NCI-H1930 (cell line): Measurements from ENCODE around the gene TGFBI.

ENCODE experiments used
- DNase-seq, 2 experiments: peaks; one replicate each; lab custom pipeline; 2025; lab: John Stamatoyannopoulos, UW

TGFBI gene

GRCh38 chr5:136001466-136001981, 27.3 kb upstream of the TGFBI start:
- no peak for DNase-seq

DNA sequence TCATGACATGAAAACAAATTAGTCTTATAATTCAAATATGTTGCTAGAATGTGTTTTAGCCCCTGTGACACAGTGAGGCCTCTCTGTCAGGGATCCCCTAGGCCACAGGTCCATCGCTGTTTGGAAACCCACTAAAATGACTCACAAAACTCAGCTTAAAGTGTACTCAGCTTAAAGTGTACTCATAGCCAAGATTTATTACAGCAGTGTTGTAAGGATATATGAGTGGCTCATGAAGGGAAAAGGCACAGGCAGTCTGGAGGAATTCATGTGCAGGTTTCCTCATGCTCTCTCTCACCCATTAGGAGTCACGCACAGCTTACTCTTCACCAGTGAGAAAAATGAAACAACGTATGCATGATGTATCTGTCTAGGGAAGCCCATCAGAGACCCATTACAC, 24.4 kb upstream of the TGFBI start:
- DNase-seq, result no peak

DNA sequence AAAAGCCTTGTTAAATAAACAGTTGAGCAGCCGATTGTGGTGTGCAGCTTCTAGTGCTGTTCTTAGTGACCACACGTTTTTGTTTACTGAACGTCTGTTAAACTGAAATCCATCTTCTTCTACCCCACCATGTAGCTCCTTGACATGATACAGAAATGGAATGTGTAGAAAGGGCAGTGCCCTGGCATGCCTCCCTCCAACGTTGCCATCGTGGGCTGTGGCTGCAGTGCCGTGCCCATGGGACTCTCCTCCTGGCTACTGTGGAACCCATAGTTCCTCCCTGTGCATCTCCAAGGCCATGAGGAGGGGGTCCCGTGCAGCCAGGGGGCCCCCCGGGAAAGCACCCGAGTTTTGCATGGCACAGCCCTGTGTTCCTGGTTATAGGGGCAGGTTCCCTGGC, 23.3 kb upstream of the TGFBI start:
- no peak for DNase-seq

- no peak for DNase-seq
Measured at GRCh38 chr5:136006164-136006563, 22.6 kb upstream of the TGFBI start.

DNA sequence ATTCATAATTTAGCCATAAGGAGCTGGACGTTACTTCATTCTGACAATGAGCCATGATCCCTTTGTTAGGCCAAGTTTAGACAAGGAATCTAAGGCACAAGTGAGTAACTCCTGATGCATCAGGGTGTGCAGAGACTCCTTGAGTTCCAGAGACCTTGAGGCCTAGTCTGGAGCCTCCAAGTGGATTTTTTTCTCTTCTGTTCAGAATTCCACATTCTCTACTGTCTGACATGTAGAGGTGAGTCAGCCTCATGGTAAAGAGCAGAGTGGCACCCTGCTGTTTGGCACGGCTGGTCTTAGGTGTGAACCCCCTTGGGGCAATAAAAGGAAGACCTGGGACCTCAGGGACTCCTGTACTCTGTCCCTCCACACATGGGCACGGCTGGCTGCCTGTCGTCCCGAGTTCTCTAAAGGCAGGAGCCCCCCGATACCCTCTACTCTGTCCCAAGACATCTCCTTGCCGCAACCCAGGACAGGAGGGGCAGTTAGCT, 22.0 kb upstream of the TGFBI start:
- DNase-seq, result no peak

DNA sequence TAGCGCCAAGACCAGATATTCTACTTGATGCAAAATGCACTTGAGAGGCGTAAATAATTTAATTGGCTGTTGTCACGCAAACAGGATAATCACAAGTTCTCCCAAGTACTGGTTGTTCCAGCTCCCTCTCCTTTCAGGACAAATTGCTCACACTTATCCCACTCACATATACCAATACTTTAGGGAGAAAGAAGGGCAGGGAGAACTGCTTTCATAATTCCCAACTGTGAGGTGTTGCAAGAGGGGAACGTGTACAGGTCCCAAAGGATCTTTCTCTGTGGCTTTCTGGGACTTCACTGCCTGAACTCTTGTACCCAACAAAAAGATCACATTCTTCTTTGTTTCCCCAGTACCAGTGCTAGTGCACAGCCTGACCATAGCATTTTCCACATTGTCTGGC, 21.5 kb upstream of the TGFBI start:
- no peak for DNase-seq

DNA sequence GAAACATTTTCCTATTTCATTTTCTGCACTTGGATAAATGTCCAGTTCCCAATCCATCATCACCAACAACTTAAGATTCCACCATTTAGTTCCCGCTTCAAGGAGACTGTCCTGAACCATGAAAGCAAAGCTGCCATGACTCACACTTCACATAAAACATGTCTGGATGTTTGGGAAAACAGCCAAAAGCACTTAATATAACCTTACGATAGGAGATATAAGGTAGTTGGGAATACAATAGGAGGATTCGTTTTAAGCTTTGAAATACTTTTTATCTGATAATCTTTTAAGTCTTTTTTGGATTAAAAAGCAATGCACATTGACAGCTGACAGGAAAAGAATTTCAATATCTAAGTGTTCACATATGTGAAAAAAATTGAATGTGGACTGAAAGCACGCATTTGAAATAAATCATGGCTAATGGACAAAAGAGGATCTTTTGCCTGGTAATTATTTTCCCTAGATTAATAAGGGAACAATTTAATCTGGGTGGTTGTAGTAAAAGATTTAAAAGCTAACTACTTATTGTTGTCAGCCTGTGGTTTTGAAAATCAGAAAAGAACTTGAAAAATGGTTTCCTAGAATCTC, 17.3 kb upstream of the TGFBI start:
- DNase-seq, result no peak

- no peak for DNase-seq
Measured at GRCh38 chr5:136012041-136012804, 16.6 kb upstream of the TGFBI start.

GRCh38 chr5:136013559-136013958, 15.2 kb upstream of the TGFBI start:
- DNase-seq, result no peak

DNA sequence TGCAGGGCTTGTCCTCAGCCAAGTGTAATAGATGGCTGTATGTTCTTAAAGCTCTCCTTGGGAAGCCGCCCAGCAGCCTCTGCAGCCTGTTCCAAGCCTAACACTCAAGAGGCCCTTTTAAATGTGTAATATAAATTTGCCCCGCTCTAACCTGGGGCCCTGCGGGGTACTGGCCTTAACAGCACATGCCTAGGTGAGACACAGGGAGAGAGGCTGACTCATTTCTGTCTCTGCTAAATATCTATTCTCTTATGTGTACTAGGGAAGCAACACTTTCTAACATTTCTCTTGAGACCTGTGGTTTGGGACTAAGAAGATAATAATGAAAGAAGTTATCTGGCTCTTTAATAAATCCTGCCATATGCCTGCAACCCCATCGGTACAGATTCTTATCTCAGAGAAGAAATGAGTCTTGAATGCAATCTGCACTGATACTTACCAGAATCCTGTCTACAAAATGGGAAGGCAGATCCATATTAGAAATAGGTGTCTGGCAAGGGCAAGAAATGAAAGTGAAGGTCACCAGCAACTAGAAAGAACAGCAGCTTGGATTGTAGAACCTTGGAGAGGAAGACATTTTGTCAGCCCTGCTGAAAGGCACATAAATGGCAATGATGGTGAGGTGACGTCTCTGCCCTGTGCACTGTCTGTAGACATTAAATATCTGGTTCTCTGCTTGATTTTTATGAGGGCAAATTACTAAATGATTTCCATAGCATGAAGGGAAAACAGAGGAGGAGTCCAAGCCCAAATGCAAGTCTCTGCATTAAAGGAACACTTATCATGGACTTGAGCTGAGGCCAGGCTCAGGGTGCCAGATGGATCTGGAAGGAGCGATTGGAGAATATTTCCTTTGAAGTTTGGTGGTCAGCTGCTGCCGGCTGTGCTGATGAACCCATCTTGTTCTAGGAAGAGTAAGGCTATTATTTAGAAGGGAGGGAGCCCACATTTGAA, 14.5 kb upstream of the TGFBI start:
- no peak for DNase-seq

GRCh38 chr5:136015003-136015375, 13.8 kb upstream of the TGFBI start:
- DNase-seq, result no peak

DNA sequence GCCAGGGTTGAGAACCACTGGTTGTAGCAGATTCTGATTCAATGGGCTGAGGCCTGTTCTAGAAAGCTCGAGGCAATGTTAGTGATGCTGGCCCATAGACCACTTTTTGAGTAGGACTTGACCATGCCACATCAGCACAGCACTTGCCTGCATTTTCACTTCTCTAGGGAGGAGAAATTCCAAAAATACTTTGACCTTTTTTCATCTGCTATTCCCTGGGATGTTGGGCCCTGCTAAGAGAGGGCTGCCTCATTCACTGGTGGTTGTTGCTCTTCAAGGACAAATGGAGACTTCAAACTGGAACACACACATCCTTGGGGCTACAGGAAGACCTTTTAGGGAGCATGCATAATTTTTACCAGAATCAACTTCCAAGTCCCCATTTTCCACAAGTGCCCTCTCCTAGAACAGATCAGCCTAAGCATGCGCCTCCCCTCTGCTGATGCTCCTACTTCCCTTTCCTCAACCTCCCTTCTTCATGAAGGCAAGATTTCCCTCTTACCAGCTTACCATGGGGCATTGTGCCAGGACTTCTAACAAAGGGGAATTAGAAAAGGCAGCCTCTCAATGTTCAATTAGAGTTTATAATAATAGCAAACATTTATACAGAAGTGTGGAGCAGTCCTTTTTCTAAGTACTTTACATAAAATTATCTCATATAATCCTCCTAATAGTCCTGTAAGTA, 12.7 kb upstream of the TGFBI start:
- no peak for DNase-seq

DNA sequence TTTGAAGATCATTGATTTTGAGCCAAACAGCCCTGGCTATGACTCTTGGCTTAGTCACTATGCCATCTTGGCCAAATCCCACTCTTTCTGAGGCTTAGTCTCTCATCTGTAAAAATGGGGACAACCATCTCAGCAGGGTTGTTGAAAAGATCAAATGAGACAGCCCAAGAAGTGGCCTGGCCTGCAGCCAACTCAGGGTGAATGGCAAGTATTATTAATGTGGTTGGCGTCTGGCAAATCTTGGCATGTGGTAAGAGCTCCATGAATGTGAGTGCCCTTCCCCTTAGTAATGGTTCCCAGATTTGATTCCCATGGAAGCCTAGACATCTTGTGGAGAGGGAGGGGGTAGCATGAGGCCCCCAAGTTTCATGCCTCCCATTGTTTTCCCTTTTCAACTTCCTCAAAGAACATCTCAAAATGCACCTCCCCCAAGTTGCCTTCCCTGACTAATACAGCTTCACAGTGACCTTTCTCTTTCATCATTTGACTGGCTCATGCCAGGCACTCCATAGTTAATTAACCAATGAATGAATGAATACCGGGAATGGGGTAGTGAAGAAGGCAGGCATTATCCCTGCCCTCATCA, 11.8 kb upstream of the TGFBI start:
- DNase-seq, result no peak

GRCh38 chr5:136018814-136019783, 9.7 kb upstream of the TGFBI start:
- no peak for DNase-seq

GRCh38 chr5:136020001-136020382, 8.8 kb upstream of the TGFBI start:
- DNase-seq, result no peak

DNA sequence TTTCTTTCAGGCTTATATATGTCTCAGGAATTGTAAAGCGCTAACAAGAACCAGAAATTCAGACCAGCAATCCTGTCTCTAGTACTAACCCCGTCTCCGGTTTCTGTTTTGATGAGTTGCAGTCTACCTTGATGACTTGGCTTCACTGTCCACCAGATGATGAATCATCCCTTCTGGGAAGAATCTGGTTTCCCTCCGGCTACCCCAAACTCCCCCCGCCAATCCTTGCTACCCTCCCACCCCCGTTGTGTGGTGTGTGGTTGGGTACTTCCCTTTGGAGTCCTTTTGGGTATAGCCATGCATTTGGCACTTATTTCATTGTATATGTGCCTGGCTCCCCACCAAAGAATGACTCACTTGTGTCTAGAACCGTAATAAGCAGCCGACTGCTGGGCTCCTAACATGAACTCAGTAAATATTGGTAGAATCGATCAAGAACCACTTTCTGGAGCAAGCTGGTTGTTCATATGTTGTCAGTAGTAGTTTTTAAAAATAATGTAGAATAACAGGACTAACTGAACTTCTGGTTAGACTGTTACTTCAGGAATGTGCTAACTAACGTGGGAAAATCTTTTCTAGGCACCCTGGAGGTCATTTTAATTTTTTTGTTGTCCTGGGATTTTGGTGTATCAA, 8.3 kb upstream of the TGFBI start:
- no peak for DNase-seq

DNA sequence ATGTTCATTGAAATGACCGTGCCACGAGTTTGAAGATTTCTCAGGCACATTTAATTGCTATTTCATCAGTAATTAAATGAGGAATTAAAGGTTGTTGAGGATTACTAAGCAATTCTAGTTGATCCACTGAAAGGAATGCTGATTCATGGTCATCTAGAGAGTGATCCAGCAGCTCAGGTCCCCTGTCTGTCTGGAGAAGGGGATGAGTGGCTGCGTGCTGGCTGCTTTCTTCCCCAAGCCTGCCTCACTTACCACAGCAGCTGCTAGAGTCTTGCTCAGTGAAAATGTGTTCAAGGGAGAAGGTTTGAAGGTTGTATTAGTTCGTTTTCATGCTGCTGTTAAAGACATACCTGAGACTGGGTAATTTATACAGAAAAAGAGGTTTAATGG, 7.8 kb upstream of the TGFBI start:
- no peak for DNase-seq

- DNase-seq, result no peak
Measured at GRCh38 chr5:136022965-136023364, 5.8 kb upstream of the TGFBI start.

GRCh38 chr5:136023958-136024541, 4.7 kb upstream of the TGFBI start:
- no peak for DNase-seq
